Fibroblast of mammary gland (primary cell): ENCODE results near the gene C4orf33.

Experiments
- DNase-seq: peaks from one replicate; pipeline ENCODE4 v3.0.0-alpha.2; 2010; ENCODE audit warnings: low read depth
- H3K4me3 ChIP-seq: 2 replicates; pipeline ENCODE4 v1.5.1; 2011; ENCODE audit warnings: low read depth, mild to moderate bottlenecking, low read length, moderate library complexity; ENCODE audit not compliant: control insufficient read depth
- TF ChIP-seq, protein P1 (sequence below): conservative IDR thresholded peaks from 2 replicates; pipeline ENCODE4 v1.5.1; 2011; ENCODE audit warnings: low read depth, low read length, inconsistent platforms; ENCODE audit not compliant: control insufficient read depth, insufficient read depth

The C4orf33 gene

GRCh38 chr4:129143359-129143758 is 47.4 kb downstream of the C4orf33 start:
- DNase-seq = no peak
- TF ChIP-seq, protein P1, sequence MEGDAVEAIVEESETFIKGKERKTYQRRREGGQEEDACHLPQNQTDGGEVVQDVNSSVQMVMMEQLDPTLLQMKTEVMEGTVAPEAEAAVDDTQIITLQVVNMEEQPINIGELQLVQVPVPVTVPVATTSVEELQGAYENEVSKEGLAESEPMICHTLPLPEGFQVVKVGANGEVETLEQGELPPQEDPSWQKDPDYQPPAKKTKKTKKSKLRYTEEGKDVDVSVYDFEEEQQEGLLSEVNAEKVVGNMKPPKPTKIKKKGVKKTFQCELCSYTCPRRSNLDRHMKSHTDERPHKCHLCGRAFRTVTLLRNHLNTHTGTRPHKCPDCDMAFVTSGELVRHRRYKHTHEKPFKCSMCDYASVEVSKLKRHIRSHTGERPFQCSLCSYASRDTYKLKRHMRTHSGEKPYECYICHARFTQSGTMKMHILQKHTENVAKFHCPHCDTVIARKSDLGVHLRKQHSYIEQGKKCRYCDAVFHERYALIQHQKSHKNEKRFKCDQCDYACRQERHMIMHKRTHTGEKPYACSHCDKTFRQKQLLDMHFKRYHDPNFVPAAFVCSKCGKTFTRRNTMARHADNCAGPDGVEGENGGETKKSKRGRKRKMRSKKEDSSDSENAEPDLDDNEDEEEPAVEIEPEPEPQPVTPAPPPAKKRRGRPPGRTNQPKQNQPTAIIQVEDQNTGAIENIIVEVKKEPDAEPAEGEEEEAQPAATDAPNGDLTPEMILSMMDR = no peak
- no peak overlapping the region for H3K4me3 ChIP-seq

DNA sequence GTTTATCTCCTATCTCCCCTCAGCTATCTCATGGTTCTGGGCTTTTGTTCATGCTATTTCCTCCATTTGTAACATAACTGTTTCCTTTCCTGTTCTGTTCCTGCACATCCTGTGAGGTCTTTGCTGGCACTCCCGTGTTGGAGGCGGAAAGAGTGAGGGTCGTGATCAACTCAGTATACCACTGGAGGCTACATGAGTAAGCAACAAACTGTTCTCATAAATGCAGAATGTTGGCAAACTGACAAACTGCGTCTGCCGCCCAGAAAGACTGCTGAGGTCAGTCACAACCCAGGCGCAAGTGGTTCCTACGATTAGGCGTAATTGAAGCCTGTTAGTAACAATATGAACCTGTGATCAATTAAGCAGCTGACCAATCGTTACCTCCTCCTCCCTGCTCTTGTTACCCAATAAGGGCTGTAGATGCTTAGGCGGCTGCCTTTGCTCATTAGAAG is 48.8 kb downstream of the C4orf33 start:
- TF ChIP-seq, protein P1 = no peak
- peak; percentile 54 for DNase-seq
- H3K4me3 ChIP-seq = no peak overlapping the region

DNA sequence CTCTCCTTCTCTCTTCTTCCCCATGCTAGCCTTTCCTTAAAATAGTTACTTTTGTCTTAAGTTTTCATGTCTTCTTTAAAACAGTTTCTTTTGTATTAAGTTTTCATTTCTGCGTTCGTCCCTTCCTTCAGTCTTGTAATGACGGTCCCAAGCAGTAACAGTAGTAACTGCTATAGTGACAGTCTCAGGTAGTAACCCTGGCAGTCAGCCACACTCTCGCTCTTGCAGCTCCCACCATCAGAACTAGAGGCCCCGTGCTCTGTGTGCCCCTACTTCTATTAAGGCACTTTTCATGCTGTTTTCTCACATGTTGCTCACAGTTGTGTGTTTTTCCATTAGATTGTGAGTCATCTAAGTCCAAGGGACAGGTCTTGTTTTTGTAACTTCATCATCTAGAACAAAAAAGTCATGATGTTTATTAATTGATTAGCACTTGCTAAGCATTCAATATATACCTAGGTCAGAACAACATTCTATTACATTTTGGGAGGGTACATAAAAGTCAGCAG is 49.3 kb downstream of the C4orf33 start:
- TF ChIP-seq, protein P1 = no peak
- DNase-seq = peak; percentile 2
- no peak overlapping the region for H3K4me3 ChIP-seq

DNA sequence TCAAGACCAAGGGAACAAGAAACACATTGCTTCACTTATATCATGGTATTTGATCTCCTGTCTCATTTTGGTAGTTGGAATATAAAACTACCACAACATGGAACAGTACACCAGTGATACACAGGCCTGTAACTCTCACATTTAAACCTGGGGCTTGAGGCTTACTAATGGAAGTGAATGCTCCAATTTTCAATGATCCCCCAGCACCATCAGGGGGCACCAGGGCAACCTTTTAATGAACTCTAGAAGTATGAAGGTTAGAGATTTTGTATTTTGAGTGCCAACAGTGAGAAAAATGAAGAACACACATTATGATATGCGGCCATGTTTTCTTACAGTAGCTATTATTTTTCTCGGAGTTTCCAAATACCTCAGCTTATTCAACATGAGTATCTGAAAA is 50.7 kb downstream of the C4orf33 start:
- H3K4me3 ChIP-seq = no peak overlapping the region
- DNase-seq = no peak
- TF ChIP-seq, protein P1 = no peak

DNA sequence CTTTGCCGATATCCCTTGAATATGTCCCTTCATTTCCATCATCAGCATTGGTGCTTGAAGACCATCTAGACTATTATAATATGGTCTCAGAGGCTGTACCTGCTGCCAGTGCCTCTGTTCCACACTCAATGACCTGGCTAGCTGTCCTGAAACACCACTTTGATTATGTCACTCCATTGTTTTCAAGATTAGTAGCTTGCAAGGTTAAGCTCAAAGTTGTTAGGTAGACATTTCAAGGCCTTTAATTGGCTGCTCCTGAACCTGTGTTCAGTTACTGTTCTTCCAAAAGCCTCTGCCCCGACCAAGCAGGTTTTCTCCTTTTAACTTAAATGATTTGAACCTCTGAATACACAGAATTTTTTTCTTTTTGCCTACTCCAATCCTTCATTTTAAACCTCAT is 52.9 kb downstream of the C4orf33 start:
- H3K4me3 ChIP-seq = no peak overlapping the region
- TF ChIP-seq, protein P1 = no peak
- DNase-seq = no peak

- H3K4me3 ChIP-seq = no peak overlapping the region
- TF ChIP-seq, protein P1 = no peak
- no peak for DNase-seq
Observed at GRCh38 chr4:129149906-129150305, 54.0 kb downstream of the C4orf33 start.

DNA sequence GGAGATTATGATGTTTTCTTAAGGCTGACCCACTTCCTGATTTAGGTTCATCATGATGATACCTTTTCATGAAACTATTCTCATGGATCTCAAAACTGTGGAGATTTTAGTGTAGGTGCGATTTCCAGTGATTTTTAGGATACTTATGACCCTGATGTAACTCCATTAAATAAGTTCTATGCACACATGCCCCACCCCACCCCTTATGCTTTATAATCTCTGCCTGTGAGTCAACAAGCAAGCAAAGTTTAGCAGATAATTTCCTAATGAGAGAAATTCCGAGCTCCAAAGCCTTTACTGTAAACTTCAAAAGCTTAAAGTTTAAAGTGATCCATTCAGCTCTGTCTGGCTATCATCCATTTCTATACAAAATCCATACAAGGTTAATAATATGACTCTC is 56.4 kb downstream of the C4orf33 start:
- TF ChIP-seq, protein P1 = no peak
- DNase-seq = no peak
- no peak overlapping the region for H3K4me3 ChIP-seq
